Endodermal cell (in vitro differentiated cells): ENCODE data around the gene PARP1. TPM values are rescaled to one million over a fixed set of nuclear protein-coding genes. Genes with fewer than 3 reads are reported as not detected.

ENCODE experiments used
- DNase-seq: peaks from one replicate; pipeline ENCODE4 v3.0.0-alpha.2; 2017
- H3K27ac ChIP-seq: 2 replicates; pipeline ENCODE4 v1.5.1; 2013; ENCODE audit warnings: mild to moderate bottlenecking, low read depth, low read length, moderate library complexity
- H3K27me3 ChIP-seq: 2 replicates; pipeline ENCODE4 v1.6.1; 2013; ENCODE audit warnings: mild to moderate bottlenecking, low read length, moderate library complexity; ENCODE audit not compliant: insufficient read depth, control insufficient read depth, poor library complexity, severe bottlenecking
- H3K36me3 ChIP-seq: 2 replicates; pipeline ENCODE4 v1.7.0; 2013; ENCODE audit warnings: mild to moderate bottlenecking, low read length, moderate library complexity; ENCODE audit not compliant: control insufficient read depth, insufficient read depth
- H3K4me1 ChIP-seq: one replicate; pipeline ENCODE4 v1.7.0; 2013; ENCODE audit warnings: low read length; ENCODE audit not compliant: control insufficient read depth, insufficient read depth
- H3K4me3 ChIP-seq: 2 replicates; pipeline ENCODE4 v1.5.1; 2013; ENCODE audit warnings: mild to moderate bottlenecking, low read length, moderate library complexity
- H3K9ac ChIP-seq: 2 replicates; pipeline ENCODE4 v1.6.1; 2013; ENCODE audit warnings: mild to moderate bottlenecking, low read length, moderate library complexity; ENCODE audit not compliant: poor library complexity, severe bottlenecking; ENCODE audit errors: extremely low read depth
- H3K9me3 ChIP-seq: 2 replicates; pipeline ENCODE4 v1.6.1; 2013; ENCODE audit warnings: mild to moderate bottlenecking, low read length, moderate library complexity; ENCODE audit not compliant: control insufficient read depth
- H3K27ac Mint-ChIP-seq: 2 replicates; pipeline ENCODE4 v1.8.0; 2020; ENCODE audit warnings: mixed read lengths
- H3K27me3 Mint-ChIP-seq: 2 replicates; pipeline ENCODE4 v1.8.0; 2021; ENCODE audit warnings: mild to moderate bottlenecking, mixed read lengths; ENCODE audit not compliant: insufficient read depth
- H3K36me3 Mint-ChIP-seq: 2 replicates; pipeline ENCODE4 v1.8.0; 2020; ENCODE audit warnings: low read depth, mixed read lengths
- H3K4me1 Mint-ChIP-seq: 2 replicates; pipeline ENCODE4 v1.8.0; 2020; ENCODE audit warnings: mixed read lengths
- H3K4me3 Mint-ChIP-seq: 2 replicates; pipeline ENCODE4 v1.8.0; 2020; ENCODE audit warnings: mild to moderate bottlenecking, moderate library complexity, mixed read lengths
- H3K9me3 Mint-ChIP-seq: 2 replicates; pipeline ENCODE4 v1.8.0; 2020; ENCODE audit warnings: mild to moderate bottlenecking, mixed read lengths
- WGBS, 2 experiments: methylation state at CpG; one replicate each; pipeline versions ENCODE4 v1.1.5 to v1.1.7; 2013; ENCODE audit warnings: missing lambda C conversion rate in 2 of 2, mixed read lengths in 1 of 2; ENCODE audit not compliant: insufficient coverage in 1 of 2, insufficient read length in 1 of 2; 5-methylcytosine and 5-hydroxymethylcytosine counted together
- total RNA-seq, 2 donors: library from RNA; stranded (reverse); fragmentation: NEBNext Ultra II Directional in 1 of 2; extraction: Animal tissue kit (Norgen Biotek cat#: 25700) in 1 of 2; gene quantifications; 2 replicates in 1 of 2; 3 replicates in 1 of 2; pipeline ENCODE4 v1.2.1, GENCODE V29; 2021
- TF ChIP-seq, protein P1 (sequence below): fragments of 200-600 bp; sonication (generic); conservative IDR thresholded peaks from 2 replicates; pipeline ENCODE4 v1.5.0; 2021; ENCODE audit warnings: antibody characterized with exemption, mild to moderate bottlenecking

Gene PARP1
- total RNA-seq, 2 donors from 2014 or later = 170 to 173 TPM

GRCh38 chr1:226444901-226445300 lies 37.0 kb upstream of the PARP1 start:
- H3K27ac Mint-ChIP-seq = no peak overlapping the region
- no peaks in the 10 kb centered on the region for H3K4me1 Mint-ChIP-seq
- no peaks in the 10 kb centered on the region for H3K9me3 ChIP-seq
- DNase-seq = peak; percentile 52
- H3K27me3 ChIP-seq = no peaks in the 10 kb centered on the region
- no peaks in the 10 kb centered on the region for H3K36me3 ChIP-seq
- no peak overlapping the region for H3K4me3 Mint-ChIP-seq
- H3K4me1 ChIP-seq = no peaks in the 10 kb centered on the region
- H3K36me3 Mint-ChIP-seq = no peaks in the 10 kb centered on the region
- H3K27me3 Mint-ChIP-seq = no peaks in the 10 kb centered on the region
- no peak overlapping the region for H3K4me3 ChIP-seq
- H3K9ac ChIP-seq = no peak overlapping the region
- WGBS, 2 experiments = 88 to 100% methylated on average over 2 of the region's 2 CpGs
- no peaks in the 10 kb centered on the region for H3K9me3 Mint-ChIP-seq
- TF ChIP-seq, protein P1, sequence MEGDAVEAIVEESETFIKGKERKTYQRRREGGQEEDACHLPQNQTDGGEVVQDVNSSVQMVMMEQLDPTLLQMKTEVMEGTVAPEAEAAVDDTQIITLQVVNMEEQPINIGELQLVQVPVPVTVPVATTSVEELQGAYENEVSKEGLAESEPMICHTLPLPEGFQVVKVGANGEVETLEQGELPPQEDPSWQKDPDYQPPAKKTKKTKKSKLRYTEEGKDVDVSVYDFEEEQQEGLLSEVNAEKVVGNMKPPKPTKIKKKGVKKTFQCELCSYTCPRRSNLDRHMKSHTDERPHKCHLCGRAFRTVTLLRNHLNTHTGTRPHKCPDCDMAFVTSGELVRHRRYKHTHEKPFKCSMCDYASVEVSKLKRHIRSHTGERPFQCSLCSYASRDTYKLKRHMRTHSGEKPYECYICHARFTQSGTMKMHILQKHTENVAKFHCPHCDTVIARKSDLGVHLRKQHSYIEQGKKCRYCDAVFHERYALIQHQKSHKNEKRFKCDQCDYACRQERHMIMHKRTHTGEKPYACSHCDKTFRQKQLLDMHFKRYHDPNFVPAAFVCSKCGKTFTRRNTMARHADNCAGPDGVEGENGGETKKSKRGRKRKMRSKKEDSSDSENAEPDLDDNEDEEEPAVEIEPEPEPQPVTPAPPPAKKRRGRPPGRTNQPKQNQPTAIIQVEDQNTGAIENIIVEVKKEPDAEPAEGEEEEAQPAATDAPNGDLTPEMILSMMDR = peak; percentile 41
- H3K27ac ChIP-seq = no peak overlapping the region

DNA sequence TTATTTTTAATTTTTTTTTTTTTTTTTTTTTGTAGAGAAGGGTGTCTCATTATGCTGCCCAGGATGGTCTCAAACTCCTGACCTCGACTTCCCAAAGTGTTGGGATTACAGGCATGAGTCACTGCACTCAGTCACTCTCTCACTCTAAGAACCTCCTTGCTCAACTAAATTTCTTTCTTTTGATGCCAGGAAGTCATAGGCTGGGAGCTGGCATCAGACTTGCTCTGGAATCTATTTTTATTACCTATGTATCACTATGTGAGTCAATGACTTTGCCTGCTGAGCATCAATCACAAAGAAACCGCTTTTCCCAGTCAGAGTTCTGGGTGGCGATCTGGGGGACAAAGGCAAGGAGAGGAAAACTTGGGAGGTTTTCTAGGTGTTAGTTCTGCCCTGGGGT lies 35.5 kb upstream of the PARP1 start:
- TF ChIP-seq, protein P1 = no peak
- no peaks in the 10 kb centered on the region for H3K36me3 ChIP-seq
- no peak overlapping the region for H3K27ac ChIP-seq
- DNase-seq = peak; percentile 39
- no peaks in the 10 kb centered on the region for H3K9me3 Mint-ChIP-seq
- H3K4me3 Mint-ChIP-seq = no peak overlapping the region
- H3K27ac Mint-ChIP-seq = no peak overlapping the region
- H3K4me1 ChIP-seq = no peaks in the 10 kb centered on the region
- H3K27me3 ChIP-seq = no peaks in the 10 kb centered on the region
- no peaks in the 10 kb centered on the region for H3K9me3 ChIP-seq
- no peak overlapping the region for H3K4me3 ChIP-seq
- no peaks in the 10 kb centered on the region for H3K4me1 Mint-ChIP-seq
- 95% methylated on average over 2 to 3 of the region's 3 CpGs for WGBS, 2 experiments
- no peaks in the 10 kb centered on the region for H3K36me3 Mint-ChIP-seq
- H3K27me3 Mint-ChIP-seq = no peaks in the 10 kb centered on the region
- H3K9ac ChIP-seq = no peak overlapping the region

DNA sequence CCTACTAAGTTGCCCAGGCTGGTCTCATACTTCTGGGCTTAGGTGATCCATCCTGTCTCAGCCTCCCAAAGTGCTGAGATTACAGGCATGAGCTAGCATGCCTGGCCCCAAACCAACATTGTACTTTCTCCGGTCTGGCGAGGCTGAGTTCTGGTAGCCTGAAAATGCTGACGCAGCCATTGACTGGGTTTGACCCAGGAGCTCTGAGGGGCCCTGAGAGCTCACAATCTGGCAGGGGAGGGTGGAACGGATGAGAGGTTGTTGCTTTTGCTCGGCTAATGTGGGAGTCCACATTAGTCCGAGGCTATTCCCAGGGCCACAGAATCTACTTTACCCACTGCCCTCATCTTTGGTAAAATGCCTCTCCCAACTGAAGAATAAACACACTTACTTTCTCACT lies 35.1 kb upstream of the PARP1 start:
- Mint-ChIP-seq H3K27ac (no peak overlapping the region), H3K4me1 (no peaks in the 10 kb centered on the region), H3K9me3 (no peaks in the 10 kb centered on the region), H3K36me3 (no peaks in the 10 kb centered on the region), H3K27me3 (no peaks in the 10 kb centered on the region), H3K4me3 (no peak overlapping the region)
- H3K36me3 ChIP-seq = no peaks in the 10 kb centered on the region
- no peak overlapping the region for H3K27ac ChIP-seq
- no peak for DNase-seq
- WGBS, 2 experiments = 83 to 88% methylated on average over 6 of the region's 6 CpGs
- H3K27me3 ChIP-seq = no peaks in the 10 kb centered on the region
- no peaks in the 10 kb centered on the region for H3K9me3 ChIP-seq
- no peak overlapping the region for H3K4me3 ChIP-seq
- H3K4me1 ChIP-seq = no peaks in the 10 kb centered on the region
- TF ChIP-seq, protein P1 = no peak
- no peak overlapping the region for H3K9ac ChIP-seq
